Measurements from ENCODE around the gene DROSHA.
"Not testable (repeated sequence)": the region's sequence is repeated elsewhere in the genome, so short reads cannot be mapped to it uniquely, and the experiment has no call there.

The DROSHA gene

GRCh38 chr5:31413030-31413812 is 118.7 kb downstream of the DROSHA start:
- H3K27me3 ChIP-seq (ENCODE audit: control insufficient read depth, insufficient read depth, low read length): no peaks in the 10 kb centered on the region
- H3K9me3 ChIP-seq (replicated peaks; ENCODE audit: low read length): no peaks in the 10 kb centered on the region
- H3K36me3 ChIP-seq (ENCODE audit: insufficient read depth, low read length): peaks cover 48% of the 10 kb centered on the region
- H3K4me1 ChIP-seq (ENCODE audit: control insufficient read depth, insufficient read depth, low read length): peaks cover 20% of the 10 kb centered on the region
- no peak overlapping the region for H3K4me3 ChIP-seq (ENCODE audit: low read length)
- no peak overlapping the region for H3K9ac ChIP-seq (ENCODE audit: low read depth, low read length)
- no peak overlapping the region for H3K4me2 ChIP-seq (ENCODE audit: low read length)

GRCh38 chr5:31412324-31412723 is 119.6 kb downstream of the DROSHA start:
- H3K36me3 ChIP-seq (ENCODE audit: insufficient read depth, low read length): peaks cover 41% of the 10 kb centered on the region

GRCh38 chr5:31410089-31410488 is 121.8 kb downstream of the DROSHA start:
- Histone ChIP-seq H3K4me2 (ENCODE audit: low read length) (no peak overlapping the region), H3K4me1 (ENCODE audit: control insufficient read depth, insufficient read depth, low read length) (peaks cover 24% of the 10 kb centered on the region), H3K9me3 (replicated peaks; ENCODE audit: low read length) (no peaks in the 10 kb centered on the region), H3K9ac (ENCODE audit: low read depth, low read length) (no peak overlapping the region), H3K36me3 (ENCODE audit: insufficient read depth, low read length) (peaks cover 32% of the 10 kb centered on the region), H3K4me3 (ENCODE audit: low read length) (no peak overlapping the region), H3K27me3 (ENCODE audit: control insufficient read depth, insufficient read depth, low read length) (no peaks in the 10 kb centered on the region)

More at GRCh38 chr5:31412324-31412723, 119.6 kb downstream of the DROSHA start:
- Histone ChIP-seq H3K4me1 (ENCODE audit: control insufficient read depth, insufficient read depth, low read length) (peaks cover 24% of the 10 kb centered on the region), H3K9ac (ENCODE audit: low read depth, low read length) (no peak overlapping the region), H3K27me3 (ENCODE audit: control insufficient read depth, insufficient read depth, low read length) (no peaks in the 10 kb centered on the region), H3K4me3 (ENCODE audit: low read length) (no peak overlapping the region), H3K9me3 (replicated peaks; ENCODE audit: low read length) (no peaks in the 10 kb centered on the region), H3K4me2 (ENCODE audit: low read length) (no peak overlapping the region)

DNA sequence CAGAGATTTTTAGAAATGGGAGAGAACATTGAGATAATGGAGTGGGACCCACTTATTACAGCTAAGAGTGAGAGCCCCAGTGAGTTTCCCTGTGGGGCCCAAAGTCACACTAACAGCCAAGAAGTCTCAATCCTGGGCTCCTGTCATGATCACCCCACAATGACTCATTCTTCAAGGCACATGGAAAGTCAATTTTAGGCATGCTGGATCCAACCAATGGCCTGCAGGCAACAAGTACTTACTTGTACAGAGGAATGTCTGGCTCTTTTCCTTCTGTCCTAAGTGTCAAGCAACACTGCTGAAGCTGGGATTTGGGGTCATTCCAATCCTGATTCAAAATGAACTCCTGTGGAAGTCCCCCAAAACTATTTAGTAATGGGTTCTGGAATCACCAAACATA is 123.1 kb downstream of the DROSHA start:
- H3K9ac ChIP-seq (ENCODE audit: low read depth, low read length): no peak overlapping the region
- peaks cover 40% of the 10 kb centered on the region for H3K36me3 ChIP-seq (ENCODE audit: insufficient read depth, low read length)
- H3K27me3 ChIP-seq (ENCODE audit: control insufficient read depth, insufficient read depth, low read length): no peaks in the 10 kb centered on the region
- no peak overlapping the region for H3K4me3 ChIP-seq (ENCODE audit: low read length)
- no peaks in the 10 kb centered on the region for H3K9me3 ChIP-seq (replicated peaks; ENCODE audit: low read length)
- H3K4me2 ChIP-seq (ENCODE audit: low read length): no peak overlapping the region
- peaks cover 24% of the 10 kb centered on the region for H3K4me1 ChIP-seq (ENCODE audit: control insufficient read depth, insufficient read depth, low read length)

GRCh38 chr5:31407921-31408693 is 123.8 kb downstream of the DROSHA start:
- Histone ChIP-seq H3K27me3 (ENCODE audit: control insufficient read depth, insufficient read depth, low read length) (no peaks in the 10 kb centered on the region), H3K4me3 (ENCODE audit: low read length) (no peak overlapping the region), H3K9me3 (replicated peaks; ENCODE audit: low read length) (no peaks in the 10 kb centered on the region), H3K36me3 (ENCODE audit: insufficient read depth, low read length) (peaks cover 40% of the 10 kb centered on the region), H3K9ac (ENCODE audit: low read depth, low read length) (no peak overlapping the region), H3K4me2 (ENCODE audit: low read length) (no peak overlapping the region), H3K4me1 (ENCODE audit: control insufficient read depth, insufficient read depth, low read length) (peaks cover 24% of the 10 kb centered on the region)

- peaks cover 15% of the 10 kb centered on the region for H3K4me1 ChIP-seq (ENCODE audit: control insufficient read depth, insufficient read depth, low read length)
- H3K4me3 ChIP-seq (ENCODE audit: low read length): no peak overlapping the region
- no peak overlapping the region for H3K4me2 ChIP-seq (ENCODE audit: low read length)
- peaks cover 31% of the 10 kb centered on the region for H3K36me3 ChIP-seq (ENCODE audit: insufficient read depth, low read length)
- no peaks in the 10 kb centered on the region for H3K27me3 ChIP-seq (ENCODE audit: control insufficient read depth, insufficient read depth, low read length)
- no peaks in the 10 kb centered on the region for H3K9me3 ChIP-seq (replicated peaks; ENCODE audit: low read length)
- H3K9ac ChIP-seq (ENCODE audit: low read depth, low read length): no peak overlapping the region
Observed at GRCh38 chr5:31404325-31404724, 127.6 kb downstream of the DROSHA start.

GRCh38 chr5:31401691-31402090 is 130.2 kb downstream of the DROSHA start:
- no peaks in the 10 kb centered on the region for H3K27me3 ChIP-seq (ENCODE audit: control insufficient read depth, insufficient read depth, low read length)
- H3K4me3 ChIP-seq (ENCODE audit: low read length): no peak overlapping the region
- H3K4me1 ChIP-seq (ENCODE audit: control insufficient read depth, insufficient read depth, low read length): no peaks in the 10 kb centered on the region
- no peak overlapping the region for H3K9ac ChIP-seq (ENCODE audit: low read depth, low read length)
- H3K9me3 ChIP-seq (replicated peaks; ENCODE audit: low read length): no peaks in the 10 kb centered on the region
- H3K36me3 ChIP-seq (ENCODE audit: insufficient read depth, low read length): peaks cover 18% of the 10 kb centered on the region
- H3K4me2 ChIP-seq (ENCODE audit: low read length): no peak overlapping the region

DNA sequence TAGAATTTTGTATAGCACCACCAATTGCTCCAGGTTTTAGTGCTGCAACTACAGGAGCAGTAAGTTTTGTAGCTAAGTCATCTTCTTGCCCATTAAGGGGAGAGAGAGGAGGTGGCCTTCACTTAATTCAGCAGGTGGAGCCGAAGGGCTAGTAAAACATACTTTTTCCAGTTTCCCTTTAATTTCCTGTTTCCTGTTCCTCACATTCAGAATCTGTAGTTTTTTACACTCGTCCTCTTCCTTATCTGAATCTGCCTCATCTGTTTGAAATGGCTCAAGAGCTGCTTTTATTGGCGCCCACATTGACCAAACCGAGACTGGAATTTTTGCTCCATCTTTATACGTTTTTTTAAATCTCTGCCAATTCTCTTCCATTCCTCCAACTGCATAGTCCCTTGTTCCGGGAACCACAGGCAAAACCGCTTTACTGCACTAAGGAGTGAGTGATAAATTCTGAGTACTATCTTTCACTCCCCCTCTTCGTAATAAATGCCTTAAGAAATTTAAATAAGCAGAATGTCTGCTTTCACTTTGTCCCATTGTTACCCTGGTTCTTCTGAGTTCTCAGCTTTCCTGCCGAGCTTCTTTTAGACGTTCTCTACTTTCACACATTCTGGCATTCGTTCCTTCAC is 133.9 kb downstream of the DROSHA start:
- H3K4me3 ChIP-seq (ENCODE audit: low read length): no peak overlapping the region
- no peaks in the 10 kb centered on the region for H3K4me1 ChIP-seq (ENCODE audit: control insufficient read depth, insufficient read depth, low read length)
- no peak overlapping the region for H3K9ac ChIP-seq (ENCODE audit: low read depth, low read length)
- H3K36me3 ChIP-seq (ENCODE audit: insufficient read depth, low read length): peaks cover 5% of the 10 kb centered on the region
- H3K9me3 ChIP-seq (replicated peaks; ENCODE audit: low read length): no peaks in the 10 kb centered on the region
- H3K27me3 ChIP-seq (ENCODE audit: control insufficient read depth, insufficient read depth, low read length): no peaks in the 10 kb centered on the region
- no peak overlapping the region for H3K4me2 ChIP-seq (ENCODE audit: low read length)

DNA sequence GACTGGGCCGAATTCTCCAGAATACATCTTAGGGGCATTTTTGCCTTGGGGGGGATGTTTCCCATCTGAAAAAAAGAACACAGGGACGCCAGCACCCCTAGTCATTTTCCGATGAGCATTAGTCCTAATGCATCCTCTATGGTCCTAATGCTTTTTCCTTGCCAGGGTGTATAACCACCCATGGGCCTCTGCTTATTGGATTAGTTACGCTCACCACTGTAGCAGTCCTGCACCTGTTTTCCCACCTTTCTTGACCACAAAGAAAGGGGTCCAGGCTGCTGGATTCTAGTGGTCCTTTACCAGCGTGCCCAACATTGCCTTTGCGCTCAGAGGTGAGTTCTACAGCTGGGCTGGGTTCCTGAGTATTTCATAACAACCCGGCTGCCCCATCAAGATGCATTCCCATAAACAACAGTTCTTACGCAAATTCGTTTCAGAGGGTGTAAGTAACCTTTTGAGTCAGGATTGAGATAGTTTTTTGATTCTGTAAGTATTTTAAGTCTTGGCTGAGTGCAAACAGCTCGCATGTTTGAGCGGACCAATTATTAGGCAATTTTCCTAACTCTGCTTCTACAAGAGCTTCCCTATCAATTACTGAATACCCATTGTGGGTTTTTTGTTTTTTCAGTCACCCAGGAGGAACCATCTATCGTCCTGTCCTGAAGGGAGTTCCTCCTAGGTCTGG is 135.1 kb downstream of the DROSHA start:
- no peak overlapping the region for H3K9ac ChIP-seq (ENCODE audit: low read depth, low read length)
- no peaks in the 10 kb centered on the region for H3K4me1 ChIP-seq (ENCODE audit: control insufficient read depth, insufficient read depth, low read length)
- no peaks in the 10 kb centered on the region for H3K9me3 ChIP-seq (replicated peaks; ENCODE audit: low read length)
- H3K4me3 ChIP-seq (ENCODE audit: low read length): no peak overlapping the region
- H3K36me3 ChIP-seq (ENCODE audit: insufficient read depth, low read length): peaks cover 2% of the 10 kb centered on the region
- no peaks in the 10 kb centered on the region for H3K27me3 ChIP-seq (ENCODE audit: control insufficient read depth, insufficient read depth, low read length)
- no peak overlapping the region for H3K4me2 ChIP-seq (ENCODE audit: low read length)

DNA sequence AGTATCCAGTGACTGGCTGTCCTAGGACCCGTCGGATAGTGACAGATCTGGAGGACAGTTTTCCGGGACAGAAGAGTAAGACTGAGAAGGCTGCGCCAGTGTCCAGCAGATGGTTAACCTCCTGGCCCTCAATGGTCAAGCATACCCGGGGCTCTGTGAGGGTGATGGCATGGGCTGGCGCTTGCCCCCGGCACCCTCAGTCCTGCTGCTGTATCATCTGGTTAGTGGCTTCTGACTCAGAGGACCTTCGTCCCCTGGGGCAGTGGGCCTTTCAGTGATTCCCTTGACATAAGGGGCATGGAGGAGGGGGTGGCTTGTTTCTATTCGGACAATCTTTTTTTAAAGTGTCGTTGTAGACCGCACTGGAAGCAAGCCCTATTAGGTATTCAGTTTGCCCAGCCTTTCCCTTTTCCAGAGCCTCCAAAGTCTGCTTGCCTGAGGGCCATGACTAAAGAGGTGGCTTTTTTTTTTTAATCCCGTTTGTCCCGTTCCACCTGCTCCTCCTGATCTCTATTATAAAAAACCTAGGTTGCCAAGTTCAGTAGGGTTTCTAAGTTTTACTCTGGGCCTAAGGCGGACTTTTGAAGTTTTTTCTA is 136.3 kb downstream of the DROSHA start:
- H3K9ac ChIP-seq (ENCODE audit: low read depth, low read length); H3K27me3 ChIP-seq (ENCODE audit: control insufficient read depth, insufficient read depth, low read length); H3K4me1 ChIP-seq (ENCODE audit: control insufficient read depth, insufficient read depth, low read length); H3K4me2 ChIP-seq (ENCODE audit: low read length); H3K9me3 ChIP-seq (replicated peaks; ENCODE audit: low read length); H3K36me3 ChIP-seq (ENCODE audit: insufficient read depth, low read length); H3K4me3 ChIP-seq (ENCODE audit: low read length): not testable (repeated sequence)

DNA sequence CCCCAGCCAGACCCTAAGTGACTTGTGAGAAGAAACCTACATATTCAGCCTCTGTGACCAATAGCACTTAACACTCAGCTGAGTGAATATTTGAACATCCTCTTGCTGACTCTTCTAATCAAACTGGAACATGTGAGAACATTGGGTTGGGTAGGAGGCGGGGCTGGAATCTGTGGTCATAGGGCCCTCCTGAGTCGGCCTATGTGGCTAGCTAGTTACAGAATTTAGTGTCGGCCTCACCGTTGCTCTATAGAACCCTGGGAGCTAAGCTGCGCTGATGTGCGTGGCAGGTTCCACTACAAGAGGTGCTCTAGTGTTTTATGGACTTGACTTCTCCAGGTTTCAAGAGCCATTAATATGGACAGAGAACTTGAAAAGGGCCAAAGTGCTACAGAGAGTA is 138.8 kb downstream of the DROSHA start:
- Histone ChIP-seq H3K4me2 (ENCODE audit: low read length) (no peak overlapping the region), H3K36me3 (ENCODE audit: insufficient read depth, low read length) (no peaks in the 10 kb centered on the region), H3K4me3 (ENCODE audit: low read length) (no peak overlapping the region), H3K27me3 (ENCODE audit: control insufficient read depth, insufficient read depth, low read length) (no peaks in the 10 kb centered on the region), H3K9ac (ENCODE audit: low read depth, low read length) (no peak overlapping the region), H3K4me1 (ENCODE audit: control insufficient read depth, insufficient read depth, low read length) (no peaks in the 10 kb centered on the region), H3K9me3 (replicated peaks; ENCODE audit: low read length) (no peaks in the 10 kb centered on the region)

All from skeletal muscle satellite cell (primary cell).